Psoas muscle (tissue), 8 donors: ENCODE results near the gene R3HCC1L. TPM values are rescaled to one million over a fixed set of nuclear protein-coding genes. Genes with fewer than 3 reads are reported as not detected.

Experiments used
- ATAC-seq, 4 donors: fragments of 200-7000 bp; cut with Tn5 transposase; one replicate each; pipeline ENCODE4 v1.9.1; 2020; ENCODE audit warnings: moderate library complexity in 3 of 4, mild to moderate bottlenecking in 2 of 4
- DNase-seq, 2 donors: peaks; one replicate each; pipeline ENCODE4 v3.0.0-alpha.2; 2020
- H3K27ac ChIP-seq: fragments of 200-600 bp; one replicate; pipeline ENCODE4 v1.8.0; 2022
- H3K27me3 ChIP-seq, 3 donors: fragments of 200-600 bp in 1 of 3; one replicate each; pipeline versions ENCODE4 v1.6.1 to v1.8.0; 2013 to 2022; ENCODE audit warnings: low read length in 2 of 3, mild to moderate bottlenecking in 2 of 3, moderate library complexity in 1 of 3; ENCODE audit not compliant: insufficient read depth in 3 of 3
- H3K36me3 ChIP-seq, 2 donors: fragments of 200-600 bp in 1 of 2; one replicate each; pipeline versions ENCODE4 v1.6.1 to v1.8.0; 2013 to 2022; ENCODE audit warnings: low read depth in 1 of 2, mild to moderate bottlenecking in 1 of 2, moderate library complexity in 1 of 2; ENCODE audit not compliant: insufficient read depth in 1 of 2
- H3K4me1 ChIP-seq: fragments of 200-600 bp; one replicate; pipeline ENCODE4 v1.8.0; 2022
- H3K4me3 ChIP-seq: fragments of 200-600 bp; one replicate; pipeline ENCODE4 v1.8.0; 2022; ENCODE audit warnings: mild to moderate bottlenecking
- H3K9me3 ChIP-seq: fragments of 200-600 bp; one replicate; pipeline ENCODE4 v1.8.0; 2022
- WGBS, 3 donors: extraction: QIAGEN DNeasy Blood & Tissue Kit; methylation state at CpG; one replicate each; pipeline versions ENCODE4 v1.1.6 to v1.1.7; 2013; 5-methylcytosine and 5-hydroxymethylcytosine counted together
- intact Hi-C, 2 donors: fragments of 100-400 bp; cut with DNase I; formaldehyde crosslinking; loops; one replicate each; pipeline versions ENCODE4 v1.11.0 to v1.14.2; 2022
- polyA plus RNA-seq, 3 donors: library from polyadenylated mRNA; stranded (reverse); fragments of 200-250 nt; gene quantifications; one replicate each; pipeline ENCODE4 v1.2.3, GENCODE V29; 2013
- total RNA-seq, 4 donors: library from RNA; stranded (reverse); fragmentation: NEBNext Ultra II Directional in 2 of 4; extraction: Animal tissue kit (Norgen Biotek cat#: 25700) in 2 of 4; gene quantifications; one replicate each; pipeline versions ENCODE4 v1.2.1 to v1.2.4, GENCODE V29; 2021 to 2023
- TF ChIP-seq, protein P1 (sequence below): fragments of 200-600 bp; IDR thresholded peaks from one replicate; pipeline ENCODE4 v1.8.0; 2022; ENCODE audit warnings: antibody characterized with exemption
- donor health status: healthy with polysubstance abuse.
- donor health status: DM: no; HTN: no; CAD: no; lungs with moderate emphysema.
- donor health status: Bipolar disorder and iron deficiency.
- donor health status: healthy.
- donor health status: DM: yes; HTN: yes; CAD: no.
- donor health status: DM: no; HTN: no; CAD: no.
- donor health status: DM: no; HTN: no; CAD: no.
- donor health status: DM: yes; HTN: yes; CAD: no.

The R3HCC1L gene
- total and polyA plus RNA-seq, 7 donors, result 5.2 to 18.3 (median 6.2) TPM

DNA sequence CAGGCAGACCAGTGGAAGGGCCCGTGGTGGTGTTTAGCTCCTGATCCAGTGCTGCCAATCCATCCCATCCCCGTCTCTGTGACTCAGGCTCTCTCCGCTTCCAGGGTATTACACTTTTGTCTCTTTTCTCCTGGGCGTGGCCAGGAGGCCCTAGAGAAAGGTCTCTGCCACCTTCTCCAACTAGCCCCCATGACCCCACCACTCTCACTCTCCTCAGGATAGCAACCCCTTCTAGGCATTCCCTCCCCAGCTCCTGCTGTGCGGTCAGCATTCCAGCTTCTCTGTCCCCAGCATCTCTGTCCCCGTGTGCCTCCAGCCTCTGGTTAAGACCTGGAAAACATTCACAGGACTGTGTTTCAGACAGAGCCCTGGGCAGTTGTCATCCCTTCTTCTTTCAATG, 36.2 kb upstream of the R3HCC1L start:
- Histone ChIP-seq H3K9me3 (no peaks in the 10 kb centered on the region), H3K4me3 (no peak overlapping the region), H3K4me1 (no peaks in the 10 kb centered on the region), H3K27ac (no peak overlapping the region), H3K36me3 (no peaks in the 10 kb centered on the region), H3K27me3 (peaks cover 2 to 7% (median 5%) of the 10 kb centered on the region in 3 donors)
- DNase-seq (no peak), ATAC-seq (no peak)
- TF ChIP-seq, protein P1, sequence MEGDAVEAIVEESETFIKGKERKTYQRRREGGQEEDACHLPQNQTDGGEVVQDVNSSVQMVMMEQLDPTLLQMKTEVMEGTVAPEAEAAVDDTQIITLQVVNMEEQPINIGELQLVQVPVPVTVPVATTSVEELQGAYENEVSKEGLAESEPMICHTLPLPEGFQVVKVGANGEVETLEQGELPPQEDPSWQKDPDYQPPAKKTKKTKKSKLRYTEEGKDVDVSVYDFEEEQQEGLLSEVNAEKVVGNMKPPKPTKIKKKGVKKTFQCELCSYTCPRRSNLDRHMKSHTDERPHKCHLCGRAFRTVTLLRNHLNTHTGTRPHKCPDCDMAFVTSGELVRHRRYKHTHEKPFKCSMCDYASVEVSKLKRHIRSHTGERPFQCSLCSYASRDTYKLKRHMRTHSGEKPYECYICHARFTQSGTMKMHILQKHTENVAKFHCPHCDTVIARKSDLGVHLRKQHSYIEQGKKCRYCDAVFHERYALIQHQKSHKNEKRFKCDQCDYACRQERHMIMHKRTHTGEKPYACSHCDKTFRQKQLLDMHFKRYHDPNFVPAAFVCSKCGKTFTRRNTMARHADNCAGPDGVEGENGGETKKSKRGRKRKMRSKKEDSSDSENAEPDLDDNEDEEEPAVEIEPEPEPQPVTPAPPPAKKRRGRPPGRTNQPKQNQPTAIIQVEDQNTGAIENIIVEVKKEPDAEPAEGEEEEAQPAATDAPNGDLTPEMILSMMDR, result no peak
- intact Hi-C loops, result no loop called here
- 53 to 73% (median 66%) methylated on average over 6 of the region's 6 CpGs for WGBS, 3 donors

DNA sequence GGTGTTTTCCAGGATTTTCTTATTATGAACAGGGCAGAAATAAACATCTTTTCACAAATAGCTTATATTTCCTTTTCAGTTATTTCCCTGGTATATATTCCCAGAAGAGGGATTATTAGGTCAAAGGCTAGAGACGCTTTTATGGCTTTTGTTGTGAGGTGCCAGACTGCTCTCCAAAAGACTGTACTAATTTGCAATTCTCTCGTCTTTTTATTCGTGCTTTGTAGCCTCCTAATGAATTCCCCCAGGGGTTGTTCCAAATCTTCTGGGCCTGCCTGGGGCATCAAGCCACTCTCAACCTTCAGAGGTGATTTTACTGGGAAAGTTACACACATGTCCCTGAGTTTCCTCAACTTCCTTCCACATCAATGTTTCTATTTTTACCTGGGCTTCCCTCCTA, 34.0 kb upstream of the R3HCC1L start:
- Histone ChIP-seq H3K27me3 (peaks cover 0 to 5% (median 2%) of the 10 kb centered on the region in 3 donors), H3K27ac (no peak overlapping the region), H3K4me3 (no peak overlapping the region), H3K9me3 (no peaks in the 10 kb centered on the region), H3K4me1 (no peaks in the 10 kb centered on the region), H3K36me3 (no peaks in the 10 kb centered on the region)
- DNase-seq (no peak), ATAC-seq (no peak)
- TF ChIP-seq, protein P1, result no peak
- 15 to 19% (median 19%) methylated on average over 3 of the region's 3 CpGs for WGBS, 3 donors
- intact Hi-C loops, result no loop called here

DNA sequence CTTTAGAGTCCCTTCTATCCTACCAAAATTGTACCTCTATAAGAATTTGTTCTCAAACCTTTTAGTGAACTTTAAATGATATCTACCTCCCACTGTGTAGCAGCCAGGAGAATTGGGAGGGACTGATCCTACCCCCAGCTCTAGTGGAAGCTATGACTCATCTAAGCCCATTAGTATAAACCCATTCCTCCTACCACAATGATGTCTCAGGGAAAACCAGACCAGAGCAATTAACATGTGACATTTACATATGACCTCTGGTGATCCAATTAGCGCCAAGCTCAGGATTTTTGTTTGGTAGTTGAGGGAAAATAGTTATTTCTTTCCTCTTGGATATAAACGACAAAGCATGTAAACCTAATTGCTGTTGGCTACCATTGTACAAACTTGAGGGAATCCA, 33.1 kb upstream of the R3HCC1L start:
- intact Hi-C loops, result no loop called here
- DNase-seq (no peak), ATAC-seq (no peak)
- no peaks in the 10 kb centered on the region for H3K4me1 ChIP-seq
- H3K36me3 ChIP-seq, result no peaks in the 10 kb centered on the region
- TF ChIP-seq, protein P1, result no peak
- H3K4me3 ChIP-seq, result no peak overlapping the region
- 79 to 89% (median 84%) methylated on average over 2 of the region's 2 CpGs for WGBS, 3 donors
- H3K9me3 ChIP-seq, result no peaks in the 10 kb centered on the region
- peaks cover 0 to 5% (median 2%) of the 10 kb centered on the region in 3 donors for H3K27me3 ChIP-seq
- H3K27ac ChIP-seq, result no peak overlapping the region

DNA sequence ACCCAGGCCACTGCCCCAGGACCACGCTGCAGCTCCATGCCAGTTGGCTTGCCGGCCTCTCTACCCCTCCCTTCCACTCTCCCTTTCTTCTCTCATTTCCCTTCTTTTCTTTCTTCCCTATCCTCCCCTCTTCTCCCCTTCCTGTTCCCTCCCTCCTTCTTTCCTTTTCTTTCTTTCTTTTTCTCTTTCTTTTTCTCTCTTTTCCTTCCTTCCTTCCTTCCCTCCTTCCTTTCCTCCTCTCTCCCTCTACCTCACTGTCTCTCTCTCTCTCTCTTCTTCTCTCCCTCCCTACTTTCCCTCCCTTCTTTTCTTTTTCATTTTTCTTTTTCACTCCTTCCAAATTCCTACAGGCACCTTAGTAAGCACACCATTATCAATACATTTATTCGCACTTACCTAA, 30.3 kb upstream of the R3HCC1L start:
- intact Hi-C loops, result no loop called here
- H3K36me3 ChIP-seq, result no peaks in the 10 kb centered on the region
- no peaks in the 10 kb centered on the region for H3K9me3 ChIP-seq
- ATAC-seq, result no peak
- H3K4me3 ChIP-seq, result no peak overlapping the region
- H3K4me1 ChIP-seq, result no peaks in the 10 kb centered on the region
- DNase-seq, result no peak
- 63 to 70% (median 70%) methylated on average over 3 of the region's 3 CpGs for WGBS, 3 donors
- peaks cover 0 to 5% (median 0%) of the 10 kb centered on the region in 3 donors for H3K27me3 ChIP-seq
- H3K27ac ChIP-seq, result no peak overlapping the region
- TF ChIP-seq, protein P1, result no peak

DNA sequence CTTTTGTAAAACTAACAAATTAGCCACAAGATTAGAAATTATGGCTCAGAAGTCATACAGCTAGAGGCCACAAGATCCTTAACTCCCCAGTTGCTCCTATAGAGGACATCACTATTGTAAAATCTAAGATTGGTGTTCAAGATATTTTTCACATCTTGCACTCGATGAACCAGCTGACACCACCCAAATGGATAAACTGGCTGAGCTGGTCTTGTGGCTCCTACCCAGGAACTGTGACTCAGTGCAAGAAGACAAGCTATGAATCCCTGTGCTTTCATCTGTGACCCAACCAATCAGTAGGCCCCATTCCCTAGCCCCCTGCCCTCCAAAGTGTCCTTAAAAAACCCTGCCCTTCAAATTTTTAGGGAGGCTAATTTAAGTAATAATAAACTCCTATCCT, 27.9 kb upstream of the R3HCC1L start:
- H3K27ac ChIP-seq, result no peak overlapping the region
- no peak overlapping the region for H3K4me3 ChIP-seq
- no peaks in the 10 kb centered on the region for H3K9me3 ChIP-seq
- no peaks in the 10 kb centered on the region for H3K36me3 ChIP-seq
- TF ChIP-seq, protein P1, result no peak
- intact Hi-C loops, result no loop called here
- ATAC-seq, result no peak
- DNase-seq, result no peak
- H3K4me1 ChIP-seq, result no peaks in the 10 kb centered on the region
- H3K27me3 ChIP-seq, result peaks cover 0 to 3% (median 0%) of the 10 kb centered on the region in 3 donors
- WGBS, 3 donors, result 67 to 79% (median 69%) methylated on average over 1 of the region's 1 CpG
